Kidney (tissue), 14 donors: ENCODE results near the gene FLT4. TPM values are rescaled to one million over a fixed set of nuclear protein-coding genes. Genes with fewer than 3 reads are reported as not detected.

ENCODE experiments used
- DNase-seq, 5 donors: peaks; one replicate each; pipeline ENCODE4 v3.0.0-alpha.2; 2013 to 2020
- FAIRE-seq: peaks from 2 replicates; lab custom pipeline; 2012; peaks lifted over from hg19 to GRCh38; lab: Jason Lieb, UNC
- H3K27ac ChIP-seq, 2 donors: one replicate each; pipeline ENCODE4 v1.7.0; 2013; ENCODE audit warnings: low read depth in 2 of 2, low read length in 2 of 2, inconsistent platforms in 1 of 2
- H3K27me3 ChIP-seq: one replicate; pipeline ENCODE4 v1.7.1; 2013; ENCODE audit warnings: low read length, inconsistent platforms; ENCODE audit not compliant: control insufficient read depth, insufficient read depth
- H3K36me3 ChIP-seq, 3 donors: one replicate each; pipeline versions ENCODE4 v1.7.0 to v1.7.1; 2013; ENCODE audit warnings: low read length in 3 of 3, control low read depth in 1 of 3, inconsistent platforms in 1 of 3; ENCODE audit not compliant: insufficient read depth in 3 of 3, control insufficient read depth in 2 of 3
- H3K4me1 ChIP-seq, 3 donors: one replicate each; pipeline versions ENCODE4 v1.7.0 to v1.7.1; 2013; ENCODE audit warnings: low read length in 3 of 3, inconsistent platforms in 1 of 3, low read depth in 1 of 3; ENCODE audit not compliant: control insufficient read depth in 2 of 3, insufficient read depth in 2 of 3
- H3K4me3 ChIP-seq, 3 donors: one replicate each; pipeline versions ENCODE4 v1.7.0 to v1.8.1; 2013; ENCODE audit warnings: low read length in 3 of 3, control low read depth in 1 of 3, inconsistent platforms in 1 of 3
- H3K9ac ChIP-seq, 3 donors: one replicate each; pipeline versions ENCODE4 v1.7.0 to v1.7.1; 2013; ENCODE audit warnings: low read length in 3 of 3, control low read depth in 1 of 3, inconsistent platforms in 1 of 3
- H3K9me3 ChIP-seq, 3 donors: one replicate each; pipeline versions ENCODE4 v1.7.0 to v1.7.1; 2013; ENCODE audit warnings: low read length in 3 of 3, control low read depth in 1 of 3, inconsistent platforms in 1 of 3; ENCODE audit not compliant: control insufficient read depth in 2 of 3, insufficient read depth in 1 of 3
- CTCF ChIP-seq: IDR thresholded peaks from 3 replicates; pipeline ENCODE4 v1.5.1; 2012; ENCODE audit warnings: mild to moderate bottlenecking, moderate library complexity, borderline replicate concordance; ENCODE audit not compliant: insufficient read depth; ENCODE audit errors: extremely low read depth
- intact Hi-C: fragments of 100-400 bp; cut with DNase I; formaldehyde crosslinking; loops from one replicate; pipeline ENCODE4 v1.11.1; 2022
- polyA plus RNA-seq: library from polyadenylated mRNA; stranded (reverse); fragments of 350-450 nt; fragmentation: Illumina TruSeq; extraction: RNeasy Lipid Tissue Mini Kit (QIAGEN cat#74804); gene quantifications from one replicate; pipeline ENCODE4 v1.2.3, GENCODE V29; 2014; ENCODE audit warnings: low read depth, low replicate concordance; ENCODE audit not compliant: insufficient read depth
- total RNA-seq: library from RNA; stranded (reverse); fragmentation: NEBNext Ultra II Directional; extraction: Animal tissue kit (Norgen Biotek cat#: 25700); gene quantifications from one replicate; pipeline ENCODE4 v1.2.1, GENCODE V29; 2021
- donor health status: control.
- donor health status: control.
- donor health status: control.
- donor health status: control.
- donor health status: control.
- donor health status: DM: yes; HTN: yes; CAD: no.
- donor health status: Normal renal cell carcinoma (clear cell type).

Gene FLT4
- total and polyA plus RNA-seq, 2 donors from 2014 or later = 6.9 to 29.4 TPM

- Histone ChIP-seq H3K9ac (no peak overlapping the region), H3K9me3 (no peaks in the 10 kb centered on the region), H3K4me1 (peaks cover 0 to 4% (median 0%) of the 10 kb centered on the region in 3 donors), H3K27me3 (no peaks in the 10 kb centered on the region), H3K4me3 (no peak overlapping the region), H3K27ac (peak overlapping the region in 1 of 2 donors; percentile 28), H3K36me3 (no peaks in the 10 kb centered on the region)
- DNase-seq (peak in 3 of 5 donors; percentile 7 to 66 (median 18)), FAIRE-seq (no peak)
- TF ChIP-seq CTCF = no peak
- intact Hi-C loops = no loop called here
Observed at GRCh38 chr5:180640861-180641565, 8.4 kb downstream of the FLT4 start.

GRCh38 chr5:180640611-180640860 lies 8.9 kb downstream of the FLT4 start:
- Histone ChIP-seq H3K36me3 (no peaks in the 10 kb centered on the region), H3K4me1 (peaks cover 0 to 4% (median 0%) of the 10 kb centered on the region in 3 donors), H3K27me3 (no peaks in the 10 kb centered on the region), H3K4me3 (no peak overlapping the region), H3K27ac (peak overlapping the region in 1 of 2 donors; percentile 28), H3K9ac (no peak overlapping the region), H3K9me3 (no peaks in the 10 kb centered on the region)
- intact Hi-C loops = no loop called here
- DNase-seq (peak in 2 of 5 donors; percentile 6 to 24), FAIRE-seq (no peak)
- no peak for TF ChIP-seq CTCF

- TF ChIP-seq CTCF = no peak
- no peaks in the 10 kb centered on the region for H3K36me3 ChIP-seq
- H3K4me1 ChIP-seq = peaks cover 0 to 4% (median 0%) of the 10 kb centered on the region in 3 donors
- intact Hi-C loops = no loop called here
- no peaks in the 10 kb centered on the region for H3K27me3 ChIP-seq
- H3K4me3 ChIP-seq = no peak overlapping the region
- DNase-seq = peak in 2 of 5 donors; percentile 33 to 67
- no peak for FAIRE-seq
- no peak overlapping the region for H3K27ac ChIP-seq
- no peak overlapping the region for H3K9ac ChIP-seq
- no peaks in the 10 kb centered on the region for H3K9me3 ChIP-seq
Observed at GRCh38 chr5:180639741-180640610, 9.4 kb downstream of the FLT4 start.
